ENCODE results near the gene TRAFD1.

TRAFD1 gene

DNA sequence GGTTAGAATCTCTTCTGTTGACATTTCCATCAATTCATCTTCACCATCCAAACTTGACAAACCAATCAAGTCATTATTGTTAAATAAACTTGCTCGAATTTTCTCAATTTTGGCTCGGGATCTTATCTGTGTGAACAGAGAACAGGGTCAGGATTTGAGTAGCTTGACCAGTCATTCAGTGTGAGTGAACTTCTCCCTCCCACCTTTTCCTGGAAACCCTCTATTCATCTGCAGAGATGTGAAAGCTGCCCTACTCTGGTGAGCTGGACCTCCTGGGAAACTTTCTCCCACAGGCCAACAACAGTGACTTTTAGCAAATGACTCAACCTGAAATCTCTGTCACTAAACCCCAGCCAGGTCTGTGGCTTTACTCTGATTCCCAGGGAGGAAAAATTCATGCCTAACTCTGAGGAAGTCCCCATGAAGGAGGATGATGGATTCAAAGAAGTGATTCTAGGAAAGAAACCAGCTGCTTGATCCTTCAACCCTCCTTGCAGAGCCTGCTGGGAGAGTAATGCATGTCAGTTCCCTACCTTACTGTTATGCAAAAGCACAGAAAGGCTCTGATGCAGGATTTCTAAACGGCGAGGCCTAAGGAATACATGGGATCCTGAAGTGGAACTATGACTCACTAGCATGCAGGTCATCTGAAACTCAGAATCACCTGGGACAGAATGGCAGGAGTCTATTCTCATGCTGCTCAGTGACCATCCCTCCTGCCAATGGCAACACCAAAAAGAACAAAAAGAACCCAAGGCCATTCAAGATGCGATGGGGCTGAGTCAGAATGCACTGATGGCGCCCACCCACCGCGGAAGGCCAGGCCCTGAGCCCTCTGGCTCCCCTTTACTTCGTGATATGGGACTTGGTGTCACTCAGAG lies 58.0 kb downstream of the TRAFD1 start:
- ATAC-seq: no peak
- TF ChIP-seq ZC3H10 (CRISPR knock-in tag; IDR thresholded peaks at IDR 0.05) (no peak), TCF4 (CRISPR knock-in tag; IDR thresholded peaks at IDR 0.05; ENCODE audit: borderline replicate concordance) (no peak), ARNTL (CRISPR knock-in tag; IDR thresholded peaks at IDR 0.05; ENCODE audit: borderline replicate concordance, low read depth) (no peak), GLIS3 (CRISPR knock-in tag; IDR thresholded peaks at IDR 0.05) (no peak), OSR1 (CRISPR knock-in tag; IDR thresholded peaks at IDR 0.05) (no peak), ESRRG (CRISPR knock-in tag; IDR thresholded peaks at IDR 0.05) (no peak), SNAI2 (CRISPR knock-in tag; IDR thresholded peaks at IDR 0.05) (no peak), RARB (CRISPR knock-in tag; IDR thresholded peaks at IDR 0.05) (no peak), ZNF8 (CRISPR knock-in tag; IDR thresholded peaks at IDR 0.05) (no peak), ISL1 (CRISPR knock-in tag; IDR thresholded peaks at IDR 0.05) (no peak), ZNF565 (CRISPR knock-in tag; conservative IDR thresholded peaks at IDR 0.05; ENCODE audit: low read depth) (no peak), CSDC2 (CRISPR knock-in tag; IDR thresholded peaks at IDR 0.05) (no peak), ZNF70 (CRISPR knock-in tag; IDR thresholded peaks at IDR 0.05) (no peak), ZFP30 (CRISPR knock-in tag; IDR thresholded peaks at IDR 0.05) (no peak), PPARA (CRISPR knock-in tag; IDR thresholded peaks at IDR 0.05; ENCODE audit: borderline replicate concordance) (no peak)
- TF ChIP-seq, protein P1, sequence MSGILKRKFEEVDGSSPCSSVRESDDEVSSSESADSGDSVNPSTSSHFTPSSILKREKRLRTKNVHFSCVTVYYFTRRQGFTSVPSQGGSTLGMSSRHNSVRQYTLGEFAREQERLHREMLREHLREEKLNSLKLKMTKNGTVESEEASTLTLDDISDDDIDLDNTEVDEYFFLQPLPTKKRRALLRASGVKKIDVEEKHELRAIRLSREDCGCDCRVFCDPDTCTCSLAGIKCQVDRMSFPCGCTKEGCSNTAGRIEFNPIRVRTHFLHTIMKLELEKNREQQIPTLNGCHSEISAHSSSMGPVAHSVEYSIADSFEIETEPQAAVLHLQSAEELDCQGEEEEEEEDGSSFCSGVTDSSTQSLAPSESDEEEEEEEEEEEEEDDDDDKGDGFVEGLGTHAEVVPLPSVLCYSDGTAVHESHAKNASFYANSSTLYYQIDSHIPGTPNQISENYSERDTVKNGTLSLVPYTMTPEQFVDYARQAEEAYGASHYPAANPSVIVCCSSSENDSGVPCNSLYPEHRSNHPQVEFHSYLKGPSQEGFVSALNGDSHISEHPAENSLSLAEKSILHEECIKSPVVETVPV (CRISPR knock-in tag; IDR thresholded peaks at IDR 0.05): no peak
- TF ChIP-seq, protein P2, sequence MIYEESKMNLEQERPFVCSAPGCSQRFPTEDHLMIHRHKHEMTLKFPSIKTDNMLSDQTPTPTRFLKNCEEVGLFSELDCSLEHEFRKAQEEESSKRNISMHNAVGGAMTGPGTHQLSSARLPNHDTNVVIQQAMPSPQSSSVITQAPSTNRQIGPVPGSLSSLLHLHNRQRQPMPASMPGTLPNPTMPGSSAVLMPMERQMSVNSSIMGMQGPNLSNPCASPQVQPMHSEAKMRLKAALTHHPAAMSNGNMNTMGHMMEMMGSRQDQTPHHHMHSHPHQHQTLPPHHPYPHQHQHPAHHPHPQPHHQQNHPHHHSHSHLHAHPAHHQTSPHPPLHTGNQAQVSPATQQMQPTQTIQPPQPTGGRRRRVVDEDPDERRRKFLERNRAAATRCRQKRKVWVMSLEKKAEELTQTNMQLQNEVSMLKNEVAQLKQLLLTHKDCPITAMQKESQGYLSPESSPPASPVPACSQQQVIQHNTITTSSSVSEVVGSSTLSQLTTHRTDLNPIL (CRISPR knock-in tag; IDR thresholded peaks at IDR 0.05; ENCODE audit: low read depth): no peak
- TF ChIP-seq, protein P3, sequence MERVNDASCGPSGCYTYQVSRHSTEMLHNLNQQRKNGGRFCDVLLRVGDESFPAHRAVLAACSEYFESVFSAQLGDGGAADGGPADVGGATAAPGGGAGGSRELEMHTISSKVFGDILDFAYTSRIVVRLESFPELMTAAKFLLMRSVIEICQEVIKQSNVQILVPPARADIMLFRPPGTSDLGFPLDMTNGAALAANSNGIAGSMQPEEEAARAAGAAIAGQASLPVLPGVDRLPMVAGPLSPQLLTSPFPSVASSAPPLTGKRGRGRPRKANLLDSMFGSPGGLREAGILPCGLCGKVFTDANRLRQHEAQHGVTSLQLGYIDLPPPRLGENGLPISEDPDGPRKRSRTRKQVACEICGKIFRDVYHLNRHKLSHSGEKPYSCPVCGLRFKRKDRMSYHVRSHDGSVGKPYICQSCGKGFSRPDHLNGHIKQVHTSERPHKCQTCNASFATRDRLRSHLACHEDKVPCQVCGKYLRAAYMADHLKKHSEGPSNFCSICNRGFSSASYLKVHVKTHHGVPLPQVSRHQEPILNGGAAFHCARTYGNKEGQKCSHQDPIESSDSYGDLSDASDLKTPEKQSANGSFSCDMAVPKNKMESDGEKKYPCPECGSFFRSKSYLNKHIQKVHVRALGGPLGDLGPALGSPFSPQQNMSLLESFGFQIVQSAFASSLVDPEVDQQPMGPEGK (CRISPR knock-in tag; IDR thresholded peaks at IDR 0.05; ENCODE audit: borderline replicate concordance): no peak
- TF ChIP-seq, protein P4, sequence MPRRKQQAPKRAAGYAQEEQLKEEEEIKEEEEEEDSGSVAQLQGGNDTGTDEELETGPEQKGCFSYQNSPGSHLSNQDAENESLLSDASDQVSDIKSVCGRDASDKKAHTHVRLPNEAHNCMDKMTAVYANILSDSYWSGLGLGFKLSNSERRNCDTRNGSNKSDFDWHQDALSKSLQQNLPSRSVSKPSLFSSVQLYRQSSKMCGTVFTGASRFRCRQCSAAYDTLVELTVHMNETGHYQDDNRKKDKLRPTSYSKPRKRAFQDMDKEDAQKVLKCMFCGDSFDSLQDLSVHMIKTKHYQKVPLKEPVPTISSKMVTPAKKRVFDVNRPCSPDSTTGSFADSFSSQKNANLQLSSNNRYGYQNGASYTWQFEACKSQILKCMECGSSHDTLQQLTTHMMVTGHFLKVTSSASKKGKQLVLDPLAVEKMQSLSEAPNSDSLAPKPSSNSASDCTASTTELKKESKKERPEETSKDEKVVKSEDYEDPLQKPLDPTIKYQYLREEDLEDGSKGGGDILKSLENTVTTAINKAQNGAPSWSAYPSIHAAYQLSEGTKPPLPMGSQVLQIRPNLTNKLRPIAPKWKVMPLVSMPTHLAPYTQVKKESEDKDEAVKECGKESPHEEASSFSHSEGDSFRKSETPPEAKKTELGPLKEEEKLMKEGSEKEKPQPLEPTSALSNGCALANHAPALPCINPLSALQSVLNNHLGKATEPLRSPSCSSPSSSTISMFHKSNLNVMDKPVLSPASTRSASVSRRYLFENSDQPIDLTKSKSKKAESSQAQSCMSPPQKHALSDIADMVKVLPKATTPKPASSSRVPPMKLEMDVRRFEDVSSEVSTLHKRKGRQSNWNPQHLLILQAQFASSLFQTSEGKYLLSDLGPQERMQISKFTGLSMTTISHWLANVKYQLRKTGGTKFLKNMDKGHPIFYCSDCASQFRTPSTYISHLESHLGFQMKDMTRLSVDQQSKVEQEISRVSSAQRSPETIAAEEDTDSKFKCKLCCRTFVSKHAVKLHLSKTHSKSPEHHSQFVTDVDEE (CRISPR knock-in tag; IDR thresholded peaks at IDR 0.05): no peak
- TF ChIP-seq, protein P5, sequence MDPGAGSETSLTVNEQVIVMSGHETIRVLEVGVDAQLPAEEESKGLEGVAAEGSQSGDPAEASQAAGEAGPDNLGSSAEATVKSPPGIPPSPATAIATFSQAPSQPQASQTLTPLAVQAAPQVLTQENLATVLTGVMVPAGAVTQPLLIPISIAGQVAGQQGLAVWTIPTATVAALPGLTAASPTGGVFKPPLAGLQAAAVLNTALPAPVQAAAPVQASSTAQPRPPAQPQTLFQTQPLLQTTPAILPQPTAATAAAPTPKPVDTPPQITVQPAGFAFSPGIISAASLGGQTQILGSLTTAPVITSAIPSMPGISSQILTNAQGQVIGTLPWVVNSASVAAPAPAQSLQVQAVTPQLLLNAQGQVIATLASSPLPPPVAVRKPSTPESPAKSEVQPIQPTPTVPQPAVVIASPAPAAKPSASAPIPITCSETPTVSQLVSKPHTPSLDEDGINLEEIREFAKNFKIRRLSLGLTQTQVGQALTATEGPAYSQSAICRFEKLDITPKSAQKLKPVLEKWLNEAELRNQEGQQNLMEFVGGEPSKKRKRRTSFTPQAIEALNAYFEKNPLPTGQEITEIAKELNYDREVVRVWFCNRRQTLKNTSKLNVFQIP (CRISPR knock-in tag; IDR thresholded peaks at IDR 0.05; ENCODE audit: borderline replicate concordance, low read depth): no peak

DNA sequence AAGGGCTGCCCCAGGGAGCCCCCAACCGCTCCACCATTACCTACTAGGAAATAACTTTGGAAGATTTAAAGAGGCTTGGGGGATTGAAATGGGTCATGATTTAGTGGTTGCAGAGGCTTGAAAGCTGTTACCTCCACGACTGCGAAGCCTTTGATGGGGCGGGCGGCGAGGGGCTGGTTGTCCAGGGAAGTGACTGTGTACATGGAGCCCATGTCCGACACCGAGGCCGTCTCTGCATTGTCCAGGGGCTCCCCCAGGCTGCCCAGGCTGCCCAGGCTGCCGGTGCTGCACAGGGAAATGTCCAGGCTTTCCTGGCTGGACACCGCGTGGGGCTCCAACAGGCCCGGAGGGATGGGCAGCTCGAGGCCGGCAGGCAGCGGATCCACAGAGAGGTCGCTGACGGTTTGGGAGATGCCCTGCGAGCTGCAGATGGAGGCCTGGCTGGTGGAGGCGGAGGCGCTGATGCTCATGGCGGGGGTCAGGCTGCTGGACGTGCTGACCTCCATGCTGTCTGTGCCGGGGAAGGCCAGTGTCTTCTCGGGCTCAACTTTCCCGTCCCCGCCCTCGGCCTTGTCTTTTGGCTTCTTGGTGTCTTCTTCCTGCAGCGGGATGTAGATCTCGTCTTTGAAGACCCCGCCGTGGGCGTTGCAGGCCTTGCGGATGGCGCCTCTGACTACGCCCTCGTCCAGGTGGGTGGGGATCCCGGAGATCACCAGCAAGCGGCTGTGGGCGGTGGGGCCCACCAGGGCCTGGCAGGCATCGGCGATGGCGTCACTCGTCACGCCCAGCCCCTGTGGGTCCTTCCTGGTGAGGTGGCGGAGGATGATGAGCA lies 58.9 kb downstream of the TRAFD1 start:
- ATAC-seq: no peak
- TF ChIP-seq, protein P4 (CRISPR knock-in tag; IDR thresholded peaks at IDR 0.05): no peak
- no peak for TF ChIP-seq PPARA (CRISPR knock-in tag; IDR thresholded peaks at IDR 0.05; ENCODE audit: borderline replicate concordance)
- TF ChIP-seq, protein P1 (CRISPR knock-in tag; IDR thresholded peaks at IDR 0.05): no peak
- TF ChIP-seq BACH2 (CRISPR knock-in tag; IDR thresholded peaks at IDR 0.05; ENCODE audit: borderline replicate concordance): no peak
- TF ChIP-seq, protein P2 (CRISPR knock-in tag; IDR thresholded peaks at IDR 0.05; ENCODE audit: low read depth): no peak
- TF ChIP-seq ZNF70 (CRISPR knock-in tag; IDR thresholded peaks at IDR 0.05): no peak
- no peak for TF ChIP-seq ZNF565 (CRISPR knock-in tag; conservative IDR thresholded peaks at IDR 0.05; ENCODE audit: low read depth)
- no peak for TF ChIP-seq ZC3H10 (CRISPR knock-in tag; IDR thresholded peaks at IDR 0.05)
- TF ChIP-seq ESRRG (CRISPR knock-in tag; IDR thresholded peaks at IDR 0.05): no peak
- TF ChIP-seq CSDC2 (CRISPR knock-in tag; IDR thresholded peaks at IDR 0.05): no peak
- TF ChIP-seq GLIS3 (CRISPR knock-in tag; IDR thresholded peaks at IDR 0.05): no peak
